ENCODE data around the gene VRTN. TPM values are rescaled to one million over a fixed set of nuclear protein-coding genes. Genes with fewer than 3 reads are reported as not detected.

VRTN gene
- total RNA-seq, 1 experiment from 2014 or later, result 104 TPM

DNA sequence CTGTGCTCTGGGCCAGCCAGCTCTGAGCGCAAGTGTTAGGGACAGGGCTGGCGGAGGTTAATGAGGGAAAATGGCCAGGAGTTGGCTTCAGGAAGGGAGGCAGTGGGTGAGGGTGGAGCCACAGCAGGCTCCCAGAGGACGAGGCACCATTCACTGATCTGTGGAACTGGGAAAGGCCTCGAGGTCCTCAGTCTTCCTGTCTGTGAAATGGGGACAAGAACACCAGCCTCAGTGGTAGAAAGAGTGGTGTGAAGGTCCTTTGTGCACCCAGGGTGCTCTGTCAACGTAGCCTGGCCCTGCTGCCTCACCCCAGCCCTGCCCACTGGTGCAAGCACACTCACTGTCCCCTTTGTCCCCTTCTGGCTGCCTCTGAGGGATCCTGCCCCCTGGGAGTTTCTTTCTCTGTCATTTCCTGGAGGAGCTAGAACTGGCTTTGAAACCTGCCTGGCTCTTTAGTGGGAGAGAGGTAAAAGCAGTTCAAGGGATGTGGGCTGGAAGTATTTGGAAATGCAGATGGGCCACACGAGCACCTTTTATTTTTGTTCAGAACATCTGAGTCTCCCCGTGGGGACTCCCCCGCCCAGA lies 52.7 kb downstream of the VRTN start:
- H3K4me2 ChIP-seq (ENCODE audit: insufficient read depth, insufficient read length, low read length), result no peak overlapping the region
- no peak overlapping the region for H4K8ac ChIP-seq (replicated peaks; ENCODE audit: insufficient read length, low read depth, low read length)
- no peak overlapping the region for H3K14ac ChIP-seq (ENCODE audit: insufficient read depth, low read length)
- H3K79me1 ChIP-seq (ENCODE audit: insufficient read depth, low read depth, low read length, poor library complexity, severe bottlenecking), result no peaks in the 10 kb centered on the region
- TF ChIP-seq, protein P1, sequence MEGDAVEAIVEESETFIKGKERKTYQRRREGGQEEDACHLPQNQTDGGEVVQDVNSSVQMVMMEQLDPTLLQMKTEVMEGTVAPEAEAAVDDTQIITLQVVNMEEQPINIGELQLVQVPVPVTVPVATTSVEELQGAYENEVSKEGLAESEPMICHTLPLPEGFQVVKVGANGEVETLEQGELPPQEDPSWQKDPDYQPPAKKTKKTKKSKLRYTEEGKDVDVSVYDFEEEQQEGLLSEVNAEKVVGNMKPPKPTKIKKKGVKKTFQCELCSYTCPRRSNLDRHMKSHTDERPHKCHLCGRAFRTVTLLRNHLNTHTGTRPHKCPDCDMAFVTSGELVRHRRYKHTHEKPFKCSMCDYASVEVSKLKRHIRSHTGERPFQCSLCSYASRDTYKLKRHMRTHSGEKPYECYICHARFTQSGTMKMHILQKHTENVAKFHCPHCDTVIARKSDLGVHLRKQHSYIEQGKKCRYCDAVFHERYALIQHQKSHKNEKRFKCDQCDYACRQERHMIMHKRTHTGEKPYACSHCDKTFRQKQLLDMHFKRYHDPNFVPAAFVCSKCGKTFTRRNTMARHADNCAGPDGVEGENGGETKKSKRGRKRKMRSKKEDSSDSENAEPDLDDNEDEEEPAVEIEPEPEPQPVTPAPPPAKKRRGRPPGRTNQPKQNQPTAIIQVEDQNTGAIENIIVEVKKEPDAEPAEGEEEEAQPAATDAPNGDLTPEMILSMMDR (conservative IDR thresholded peaks at IDR 0.05), result no peak
- H3K18ac ChIP-seq (ENCODE audit: insufficient read length, low read depth, low read length), result no peak overlapping the region
- no peaks in the 10 kb centered on the region for H3K23me2 ChIP-seq (ENCODE audit: insufficient read length, low read depth, low read length, poor library complexity, severe bottlenecking)
- H3K27me3 ChIP-seq (ENCODE audit: insufficient read depth, low read length), result no peaks in the 10 kb centered on the region
- H3K4ac ChIP-seq (ENCODE audit: low read depth, low read length), result no peak overlapping the region
- no peak overlapping the region for H3K56ac ChIP-seq (ENCODE audit: insufficient read length, low read depth, low read length)
- no peak overlapping the region for H2AFZ ChIP-seq (ENCODE audit: low read length)
- H3K27ac Mint-ChIP-seq, result peak overlapping the region in 1 of 3 experiments; percentile 72; a peak in 1 of 7 replicates
- no peak overlapping the region for H3T11ph ChIP-seq (ENCODE audit: low read length)
- no peak for DNase-seq
- H2AK5ac ChIP-seq (ENCODE audit: insufficient read length, low read length), result no peak overlapping the region
- H2BK120ac ChIP-seq (ENCODE audit: low read depth, low read length, poor library complexity, severe bottlenecking), result no peak overlapping the region
- H2BK15ac ChIP-seq (ENCODE audit: low read depth, low read length), result no peak overlapping the region
- no peak overlapping the region for H2BK20ac ChIP-seq (ENCODE audit: low read depth, low read length, poor library complexity, severe bottlenecking)
- H3K36me3 Mint-ChIP-seq (ENCODE audit: insufficient read depth in 1 of 3, low read depth in 3 of 3), result no peaks in the 10 kb centered on the region; a peak in 1 of 7 replicates
- H3K4me1 ChIP-seq (ENCODE audit: insufficient read depth, low read length), result peaks cover 2% of the 10 kb centered on the region; the same call in 1 of the 2 replicates
- H3K9me3 ChIP-seq (ENCODE audit: control insufficient read depth, low read depth, low read length), result no peaks in the 10 kb centered on the region
- no peak overlapping the region for H3K23ac ChIP-seq (ENCODE audit: insufficient read length, low read depth, low read length)
- H2BK12ac ChIP-seq (ENCODE audit: insufficient read length, low read depth, low read length), result no peak overlapping the region
- H4K91ac ChIP-seq (ENCODE audit: insufficient read length, low read depth, low read length), result no peak overlapping the region
- WGBS (ENCODE audit: extremely low coverage, insufficient read length, low lambda C conversion rate), result no CpG with 5 or more reads among the region's 8 CpGs
- H3K9me3 Mint-ChIP-seq, result no peaks in the 10 kb centered on the region; a peak in 2 of 5 replicates
- no peaks in the 10 kb centered on the region for H4K20me1 ChIP-seq (ENCODE audit: control insufficient read depth, insufficient read depth, insufficient read length)
- no peak overlapping the region for H3K27ac ChIP-seq (ENCODE audit: insufficient read length, low read depth, low read length)
- no peak overlapping the region for H2BK5ac ChIP-seq (ENCODE audit: insufficient read length, low read length)
- peaks cover 44 to 59% of the 10 kb centered on the region in 2 experiments for H3K4me1 Mint-ChIP-seq
- H3K79me2 ChIP-seq (ENCODE audit: insufficient read depth, low read length), result no peaks in the 10 kb centered on the region
- no peak overlapping the region for H4K5ac ChIP-seq (ENCODE audit: insufficient read length, low read depth, low read length)
- peaks cover 2% of the 10 kb centered on the region for H3K27me3 Mint-ChIP-seq (ENCODE audit: low read depth)
- H3K9ac ChIP-seq (ENCODE audit: extremely low read depth, insufficient read length, low read length), result no peak overlapping the region
- peak overlapping the region; percentile 3 to 65; a peak in 2 of 5 replicates for H3K4me3 Mint-ChIP-seq
